22Rv1 (cell line): Measurements from ENCODE around the gene SOX5.

Experiments
- CTCF ChIP-seq: fragments of 450-650 bp; IDR thresholded peaks from 2 replicates; pipeline ENCODE4 v1.5.1; 2017; ENCODE audit warnings: mild to moderate bottlenecking
- ZFX ChIP-seq: fragments of 450-650 bp; IDR thresholded peaks from 2 replicates; pipeline ENCODE4 v1.6.1; 2017; ENCODE audit warnings: antibody characterized with exemption, borderline replicate concordance

GRCh38 chr12:23810329-23810902 is 139.1 kb downstream of the SOX5 start:
- TF ChIP-seq CTCF (no peak), ZFX (no peak)
